Endothelial cell (in vitro differentiated cells): ENCODE measurements around the gene CKB. TPM values are rescaled to one million over a fixed set of nuclear protein-coding genes. Genes with fewer than 3 reads are reported as not detected.
A peak's percentile ranks its signal among the peaks of the same experiment; 100 is the strongest.

Experiments
- DNase-seq: peaks from one replicate; pipeline ENCODE4 v3.0.0; 2021; ENCODE audit warnings: low spot score
- H3K27ac Mint-ChIP-seq: one replicate; pipeline ENCODE4 v1.8.0; 2021; ENCODE audit warnings: mixed read lengths, inconsistent platforms; ENCODE audit not compliant: unreplicated experiment
- H3K27me3 Mint-ChIP-seq: one replicate; pipeline ENCODE4 v1.8.0; 2021; ENCODE audit warnings: mild to moderate bottlenecking, moderate library complexity, mixed read lengths, inconsistent platforms; ENCODE audit not compliant: unreplicated experiment
- H3K36me3 Mint-ChIP-seq: one replicate; pipeline ENCODE4 v1.8.0; 2021; ENCODE audit warnings: mild to moderate bottlenecking, low read depth, mixed read lengths, inconsistent platforms; ENCODE audit not compliant: unreplicated experiment
- H3K4me1 Mint-ChIP-seq: one replicate; pipeline ENCODE4 v1.8.0; 2021; ENCODE audit warnings: mild to moderate bottlenecking, mixed read lengths, inconsistent platforms; ENCODE audit not compliant: unreplicated experiment
- H3K4me3 Mint-ChIP-seq: one replicate; pipeline ENCODE4 v1.8.0; 2021; ENCODE audit warnings: mild to moderate bottlenecking, mixed read lengths, inconsistent platforms; ENCODE audit not compliant: unreplicated experiment
- H3K9me3 Mint-ChIP-seq: one replicate; pipeline ENCODE4 v1.8.0; 2021; ENCODE audit warnings: mixed read lengths, inconsistent platforms; ENCODE audit not compliant: unreplicated experiment
- total RNA-seq: library from RNA; stranded (reverse); fragmentation: NEBNext Ultra II Directional; extraction: Animal tissue kit (Norgen Biotek cat#: 25700); gene quantifications from one replicate; pipeline ENCODE4 v1.2.1, GENCODE V29; 2021; ENCODE audit not compliant: unreplicated experiment
- TF ChIP-seq, protein P1 (sequence below): fragments of 200-600 bp; sonication (generic); IDR thresholded peaks from one replicate; pipeline ENCODE4 v1.5.0; 2021; ENCODE audit warnings: antibody characterized with exemption; ENCODE audit not compliant: unreplicated experiment

Gene CKB
- total RNA-seq, 1 donor from 2014 or later = 23.1 TPM

DNA sequence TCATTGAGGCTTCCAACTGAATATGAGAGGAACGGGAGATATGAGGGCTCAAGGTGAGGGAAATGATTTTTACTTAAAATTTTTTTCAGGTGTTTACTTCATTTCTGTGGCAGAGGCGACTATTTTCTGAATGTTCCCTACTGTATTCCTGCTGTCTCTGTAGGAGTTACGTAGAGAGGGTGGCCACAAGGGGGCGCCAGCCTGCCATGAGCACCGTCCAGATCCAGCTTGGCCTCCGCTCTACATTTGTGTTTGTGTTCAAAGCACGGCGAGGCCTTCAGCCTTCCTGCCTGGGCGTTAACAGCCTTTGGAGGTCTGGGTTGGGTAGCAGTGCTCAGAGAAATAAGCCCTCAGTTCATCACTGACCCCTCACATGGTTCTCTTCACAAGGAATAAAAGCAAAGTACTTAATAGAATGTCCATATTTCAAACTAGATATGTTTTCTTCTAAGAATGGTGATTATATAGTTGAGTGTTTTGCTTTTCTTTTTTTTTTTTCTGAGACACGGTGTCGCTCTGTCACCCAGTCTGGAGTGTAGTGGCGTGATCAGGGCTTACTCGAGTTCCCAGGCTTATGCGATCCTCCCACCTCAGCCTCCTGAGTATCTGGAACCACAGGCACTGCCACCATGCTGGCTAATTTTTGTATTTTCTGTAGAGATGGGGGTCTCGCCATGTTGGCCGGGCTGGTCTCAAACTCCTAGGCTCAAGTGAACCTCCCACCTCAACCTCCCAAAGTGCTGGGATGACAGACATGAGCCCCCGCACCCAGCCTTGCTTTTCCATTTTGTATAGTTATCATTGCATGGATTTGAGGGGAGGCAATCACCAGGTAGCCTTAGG is 22.3 kb downstream of the CKB start:
- Mint-ChIP-seq H3K27me3 (peaks cover 5% of the 10 kb centered on the region), H3K4me3 (no peak overlapping the region), H3K4me1 (peaks cover 24% of the 10 kb centered on the region), H3K27ac (peak overlapping the region; percentile 83), H3K36me3 (peaks cover 40% of the 10 kb centered on the region), H3K9me3 (no peaks in the 10 kb centered on the region)
- peak; percentile 90 for DNase-seq
- TF ChIP-seq, protein P1, sequence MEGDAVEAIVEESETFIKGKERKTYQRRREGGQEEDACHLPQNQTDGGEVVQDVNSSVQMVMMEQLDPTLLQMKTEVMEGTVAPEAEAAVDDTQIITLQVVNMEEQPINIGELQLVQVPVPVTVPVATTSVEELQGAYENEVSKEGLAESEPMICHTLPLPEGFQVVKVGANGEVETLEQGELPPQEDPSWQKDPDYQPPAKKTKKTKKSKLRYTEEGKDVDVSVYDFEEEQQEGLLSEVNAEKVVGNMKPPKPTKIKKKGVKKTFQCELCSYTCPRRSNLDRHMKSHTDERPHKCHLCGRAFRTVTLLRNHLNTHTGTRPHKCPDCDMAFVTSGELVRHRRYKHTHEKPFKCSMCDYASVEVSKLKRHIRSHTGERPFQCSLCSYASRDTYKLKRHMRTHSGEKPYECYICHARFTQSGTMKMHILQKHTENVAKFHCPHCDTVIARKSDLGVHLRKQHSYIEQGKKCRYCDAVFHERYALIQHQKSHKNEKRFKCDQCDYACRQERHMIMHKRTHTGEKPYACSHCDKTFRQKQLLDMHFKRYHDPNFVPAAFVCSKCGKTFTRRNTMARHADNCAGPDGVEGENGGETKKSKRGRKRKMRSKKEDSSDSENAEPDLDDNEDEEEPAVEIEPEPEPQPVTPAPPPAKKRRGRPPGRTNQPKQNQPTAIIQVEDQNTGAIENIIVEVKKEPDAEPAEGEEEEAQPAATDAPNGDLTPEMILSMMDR = peak; percentile 94

DNA sequence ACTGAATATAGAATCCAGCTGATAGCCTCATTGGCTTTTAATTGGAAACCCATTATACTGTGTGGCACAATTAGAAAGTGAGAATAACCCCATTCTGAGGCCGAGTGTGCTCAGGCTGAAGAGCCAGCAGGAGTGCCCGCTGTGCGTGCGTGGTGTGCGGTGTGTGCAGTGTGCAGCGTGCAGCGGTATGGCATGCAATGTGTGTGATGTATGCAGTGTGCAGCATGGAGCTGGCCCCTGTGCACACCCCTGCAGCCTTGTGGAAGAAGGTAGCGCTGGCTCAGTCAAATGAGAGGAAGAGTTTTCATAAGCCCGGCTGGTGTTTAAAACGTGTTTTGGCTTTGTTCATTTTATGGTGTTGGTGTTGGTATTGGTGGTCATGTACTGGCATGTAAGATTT is 22.9 kb downstream of the CKB start:
- Mint-ChIP-seq H3K27ac (peak overlapping the region; percentile 17), H3K9me3 (no peaks in the 10 kb centered on the region), H3K36me3 (peaks cover 37% of the 10 kb centered on the region), H3K4me1 (peaks cover 22% of the 10 kb centered on the region), H3K27me3 (peaks cover 5% of the 10 kb centered on the region), H3K4me3 (no peak overlapping the region)
- DNase-seq = no peak
- TF ChIP-seq, protein P1 = no peak

DNA sequence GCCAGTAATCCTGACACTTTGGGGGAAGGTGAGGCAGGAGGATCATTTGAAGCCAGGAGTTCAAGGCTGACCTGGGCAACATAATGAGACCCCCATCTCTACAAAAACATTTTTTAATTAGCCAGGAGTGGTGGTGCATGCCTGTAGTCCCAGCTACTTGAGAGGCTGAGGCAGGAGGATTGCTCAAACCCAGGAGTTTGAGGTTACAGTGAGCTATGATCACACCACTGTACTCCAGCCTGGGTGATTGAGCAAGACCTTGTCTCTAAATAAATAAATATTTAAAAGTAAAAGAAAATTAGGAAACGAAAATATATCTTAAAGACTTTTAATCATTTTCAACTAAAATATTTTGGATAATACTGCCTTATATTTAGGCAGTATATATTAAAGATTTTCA is 25.9 kb downstream of the CKB start:
- no peaks in the 10 kb centered on the region for H3K9me3 Mint-ChIP-seq
- no peak for DNase-seq
- H3K4me3 Mint-ChIP-seq = no peak overlapping the region
- no peak overlapping the region for H3K27ac Mint-ChIP-seq
- peaks cover 5% of the 10 kb centered on the region for H3K27me3 Mint-ChIP-seq
- H3K36me3 Mint-ChIP-seq = peaks cover 17% of the 10 kb centered on the region
- H3K4me1 Mint-ChIP-seq = peaks cover 30% of the 10 kb centered on the region
- TF ChIP-seq, protein P1 = no peak

DNA sequence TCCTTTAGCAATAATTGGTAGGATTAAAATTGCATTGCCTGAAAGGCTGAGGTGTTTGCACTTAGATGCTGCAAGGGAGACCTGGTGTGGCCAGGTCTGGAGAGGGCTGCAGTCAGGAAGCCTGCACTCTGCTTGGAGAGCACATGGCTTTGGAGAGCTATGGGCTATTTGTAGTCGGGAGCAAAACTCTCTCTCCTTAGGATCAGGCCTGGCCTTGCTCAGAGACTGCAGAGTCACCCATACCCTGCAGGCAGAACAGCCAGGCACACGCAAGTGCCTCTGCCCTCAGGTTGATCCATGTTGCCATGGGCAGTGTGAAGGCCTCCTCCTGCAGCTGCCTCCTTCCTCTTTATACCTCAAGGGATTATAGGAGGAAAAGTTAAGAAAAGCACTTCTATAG is 26.8 kb downstream of the CKB start:
- Mint-ChIP-seq H3K36me3 (peaks cover 16% of the 10 kb centered on the region), H3K27me3 (no peaks in the 10 kb centered on the region), H3K9me3 (no peaks in the 10 kb centered on the region), H3K4me3 (no peak overlapping the region), H3K27ac (no peak overlapping the region), H3K4me1 (peaks cover 30% of the 10 kb centered on the region)
- TF ChIP-seq, protein P1 = no peak
- DNase-seq = no peak
